Measurements from ENCODE around the gene ATF7IP.
"Not testable (repeated sequence)": the region's sequence is repeated elsewhere in the genome, so short reads cannot be mapped to it uniquely, and the experiment has no call there.

ATF7IP gene, protein sequence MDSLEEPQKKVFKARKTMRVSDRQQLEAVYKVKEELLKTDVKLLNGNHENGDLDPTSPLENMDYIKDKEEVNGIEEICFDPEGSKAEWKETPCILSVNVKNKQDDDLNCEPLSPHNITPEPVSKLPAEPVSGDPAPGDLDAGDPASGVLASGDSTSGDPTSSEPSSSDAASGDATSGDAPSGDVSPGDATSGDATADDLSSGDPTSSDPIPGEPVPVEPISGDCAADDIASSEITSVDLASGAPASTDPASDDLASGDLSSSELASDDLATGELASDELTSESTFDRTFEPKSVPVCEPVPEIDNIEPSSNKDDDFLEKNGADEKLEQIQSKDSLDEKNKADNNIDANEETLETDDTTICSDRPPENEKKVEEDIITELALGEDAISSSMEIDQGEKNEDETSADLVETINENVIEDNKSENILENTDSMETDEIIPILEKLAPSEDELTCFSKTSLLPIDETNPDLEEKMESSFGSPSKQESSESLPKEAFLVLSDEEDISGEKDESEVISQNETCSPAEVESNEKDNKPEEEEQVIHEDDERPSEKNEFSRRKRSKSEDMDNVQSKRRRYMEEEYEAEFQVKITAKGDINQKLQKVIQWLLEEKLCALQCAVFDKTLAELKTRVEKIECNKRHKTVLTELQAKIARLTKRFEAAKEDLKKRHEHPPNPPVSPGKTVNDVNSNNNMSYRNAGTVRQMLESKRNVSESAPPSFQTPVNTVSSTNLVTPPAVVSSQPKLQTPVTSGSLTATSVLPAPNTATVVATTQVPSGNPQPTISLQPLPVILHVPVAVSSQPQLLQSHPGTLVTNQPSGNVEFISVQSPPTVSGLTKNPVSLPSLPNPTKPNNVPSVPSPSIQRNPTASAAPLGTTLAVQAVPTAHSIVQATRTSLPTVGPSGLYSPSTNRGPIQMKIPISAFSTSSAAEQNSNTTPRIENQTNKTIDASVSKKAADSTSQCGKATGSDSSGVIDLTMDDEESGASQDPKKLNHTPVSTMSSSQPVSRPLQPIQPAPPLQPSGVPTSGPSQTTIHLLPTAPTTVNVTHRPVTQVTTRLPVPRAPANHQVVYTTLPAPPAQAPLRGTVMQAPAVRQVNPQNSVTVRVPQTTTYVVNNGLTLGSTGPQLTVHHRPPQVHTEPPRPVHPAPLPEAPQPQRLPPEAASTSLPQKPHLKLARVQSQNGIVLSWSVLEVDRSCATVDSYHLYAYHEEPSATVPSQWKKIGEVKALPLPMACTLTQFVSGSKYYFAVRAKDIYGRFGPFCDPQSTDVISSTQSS

DNA sequence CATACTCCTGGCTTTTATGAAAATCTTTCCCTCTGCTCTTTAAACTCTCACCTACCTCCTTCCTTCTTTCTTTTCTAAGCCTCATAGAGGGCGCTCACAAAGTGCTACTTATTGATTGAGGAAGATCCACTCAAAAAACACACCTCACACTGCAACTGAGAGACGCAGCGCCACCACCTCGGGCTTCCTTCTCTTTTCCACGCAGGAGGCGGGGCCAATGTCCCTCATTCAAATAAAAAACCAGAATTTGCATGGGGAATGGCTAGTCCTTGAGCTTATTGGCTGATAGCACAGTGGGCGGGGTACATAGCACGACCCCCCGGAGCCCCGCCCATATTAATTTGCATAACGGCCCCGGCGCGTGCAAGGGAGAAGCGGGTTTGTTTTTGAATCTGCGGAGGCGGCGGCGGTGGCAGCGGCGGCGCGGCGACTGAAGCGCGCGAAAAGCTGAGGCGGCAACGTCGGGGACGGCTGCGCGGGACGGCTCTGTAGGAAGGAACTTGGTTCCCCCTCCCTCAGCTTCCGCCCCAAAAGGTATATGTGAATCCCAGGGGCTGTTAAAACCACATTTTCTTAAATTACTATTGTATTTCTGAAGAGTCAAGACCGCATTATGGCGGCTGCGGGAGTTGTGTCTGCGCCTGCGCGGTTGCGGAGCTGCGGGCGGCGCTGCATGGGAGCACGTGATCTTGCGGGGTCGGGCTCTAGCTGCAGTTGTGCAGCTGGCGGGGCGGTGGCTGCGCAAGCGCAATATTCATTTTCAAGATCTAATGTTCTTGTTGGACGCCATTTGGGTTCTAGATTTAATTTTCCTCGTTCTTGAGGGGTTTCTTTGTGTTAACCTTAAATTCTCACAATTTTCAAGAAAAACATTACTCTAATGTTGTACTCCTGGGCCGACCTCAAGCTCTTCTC is at the start of gene ATF7IP:
Gene ATF7IP (plus strand): TSS at position 389 of the 915 bp plus-strand sequence. CDS start 58,234 bp downstream, outside the sequence.
- DNase-seq = peak; percentile 93

GRCh38 chr12:14317362-14318146 is 47.9 kb upstream of the ATF7IP start:
- no peak for DNase-seq

GRCh38 chr12:14319704-14320427 is 45.6 kb upstream of the ATF7IP start:
- not testable (repeated sequence) for DNase-seq

DNA sequence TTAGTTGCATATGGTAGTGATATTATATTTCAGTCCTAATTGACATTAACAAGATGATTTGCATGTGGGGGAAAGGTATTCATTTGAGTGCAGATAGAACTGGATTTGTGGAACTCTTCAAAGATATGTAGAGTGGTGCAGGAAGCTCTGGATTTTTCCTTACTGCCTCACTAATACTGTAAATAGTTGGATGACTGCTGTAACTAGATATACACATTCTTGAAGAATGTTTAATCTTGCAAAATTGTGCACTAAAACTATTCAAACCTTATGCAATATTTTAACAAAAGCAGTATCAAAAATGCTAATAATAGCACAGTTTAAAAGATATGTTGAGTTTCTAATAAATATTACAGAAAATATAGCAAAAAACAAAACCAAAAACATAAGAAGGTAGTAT is 43.1 kb upstream of the ATF7IP start:
- no peak for DNase-seq

DNA sequence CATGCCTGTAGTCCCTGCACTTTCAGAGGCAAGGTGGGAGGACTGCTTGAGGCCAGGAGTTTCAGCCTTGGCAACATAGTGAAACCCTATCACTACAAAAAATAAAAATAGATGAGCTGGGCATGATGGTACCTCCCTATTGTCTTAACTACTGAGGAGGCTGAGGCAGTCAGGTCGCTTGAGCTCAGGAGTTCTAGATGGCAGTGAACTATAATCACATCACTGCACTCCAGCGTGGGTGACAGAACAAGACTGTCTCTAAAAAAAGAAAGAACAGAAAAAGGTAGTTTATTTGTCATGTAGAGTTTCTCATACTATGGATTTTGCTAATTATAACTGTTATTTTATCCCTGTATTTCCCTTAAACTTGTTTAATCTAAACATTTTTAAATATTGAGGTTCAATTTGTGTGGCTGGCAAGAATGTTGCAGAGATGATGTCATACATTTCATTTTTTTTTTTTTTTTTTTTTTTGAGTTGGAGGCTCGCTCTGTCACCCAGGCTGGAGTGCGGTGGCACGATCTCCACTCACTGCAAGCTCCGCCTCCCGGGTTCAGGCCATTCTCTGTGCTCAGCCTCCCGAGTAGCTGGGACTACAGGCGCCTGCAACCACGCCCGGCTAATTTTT is 39.7 kb upstream of the ATF7IP start:
- no peak for DNase-seq

DNA sequence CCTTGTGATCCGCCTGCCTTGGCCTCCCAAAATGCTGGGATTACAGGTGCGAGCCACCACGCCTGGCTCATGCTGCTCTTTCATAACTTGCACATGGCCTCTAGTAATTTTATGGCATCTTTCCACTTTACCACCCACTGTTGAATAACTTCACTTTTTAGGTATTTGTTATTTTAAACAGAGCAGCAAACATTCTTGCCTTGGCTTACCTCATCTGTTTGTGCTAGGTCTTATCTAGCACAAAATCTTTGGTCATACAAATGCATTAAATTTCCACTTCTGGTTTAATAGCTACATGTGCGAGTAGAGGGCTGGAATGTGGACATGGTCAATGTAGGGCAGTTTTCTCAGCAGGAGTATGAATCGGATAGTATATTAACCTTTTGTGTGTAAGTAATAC is 38.8 kb upstream of the ATF7IP start:
- no peak for DNase-seq

- no peak for DNase-seq
Observed at GRCh38 chr12:14327711-14328110, 37.8 kb upstream of the ATF7IP start.

DNA sequence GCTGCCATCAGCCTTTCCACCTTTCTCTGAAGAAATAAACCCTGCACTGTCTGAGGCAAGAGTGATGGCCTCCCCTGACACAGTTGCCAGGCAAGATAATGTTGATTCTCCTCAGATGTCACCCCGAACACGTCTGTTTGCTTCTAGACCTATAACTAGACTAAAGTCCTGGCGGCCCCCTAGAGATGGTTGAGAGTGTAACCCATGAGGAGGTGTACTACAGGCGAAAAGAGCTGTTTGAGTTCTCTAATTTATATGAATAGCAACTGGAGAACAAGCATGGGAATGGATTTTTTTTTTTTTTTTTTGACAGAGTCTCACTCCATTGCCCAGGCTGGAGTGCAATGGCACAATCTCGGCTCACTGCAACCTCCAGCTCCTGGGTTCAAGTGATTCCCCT is 33.0 kb upstream of the ATF7IP start:
- DNase-seq = no peak

DNA sequence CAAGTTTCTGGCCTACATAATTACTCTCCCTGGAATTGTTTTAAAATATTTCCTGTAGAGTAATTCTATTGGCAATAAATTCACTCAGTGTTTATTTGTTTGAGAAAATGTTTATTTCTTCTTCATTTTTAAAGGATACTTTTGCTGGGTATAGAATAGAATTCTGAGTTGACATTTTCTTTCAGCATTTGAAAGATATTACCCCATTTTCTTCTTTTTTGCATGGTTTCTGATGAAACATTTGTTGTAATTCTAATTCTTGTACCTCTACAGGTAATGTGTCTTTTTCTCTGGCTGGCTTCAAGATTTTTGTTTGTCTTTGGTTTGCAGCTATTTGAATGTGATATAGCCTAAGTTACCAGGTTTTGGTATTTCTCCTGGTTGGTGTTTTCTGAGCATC is 25.1 kb upstream of the ATF7IP start:
- no peak for DNase-seq

DNA sequence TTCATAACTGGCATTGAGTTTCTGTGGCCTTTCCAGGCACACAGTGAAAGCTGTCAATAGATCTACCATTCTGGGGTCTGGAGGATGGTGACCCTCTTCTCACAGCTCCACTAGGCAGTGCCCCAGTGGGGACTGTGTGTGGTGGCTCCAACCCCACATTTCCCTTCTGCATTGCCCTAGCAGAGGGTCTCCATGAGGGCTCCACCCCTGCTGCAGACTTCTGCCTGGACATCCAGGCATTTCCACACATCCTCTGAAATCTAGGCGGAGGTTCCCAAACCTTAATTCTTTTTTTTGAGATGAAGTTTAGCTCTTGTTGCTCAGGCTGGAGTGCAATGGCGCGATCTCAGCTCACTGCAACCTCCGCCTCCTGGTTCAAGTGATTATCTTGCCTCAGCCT is 14.0 kb upstream of the ATF7IP start:
- DNase-seq = not testable (repeated sequence)

DNA sequence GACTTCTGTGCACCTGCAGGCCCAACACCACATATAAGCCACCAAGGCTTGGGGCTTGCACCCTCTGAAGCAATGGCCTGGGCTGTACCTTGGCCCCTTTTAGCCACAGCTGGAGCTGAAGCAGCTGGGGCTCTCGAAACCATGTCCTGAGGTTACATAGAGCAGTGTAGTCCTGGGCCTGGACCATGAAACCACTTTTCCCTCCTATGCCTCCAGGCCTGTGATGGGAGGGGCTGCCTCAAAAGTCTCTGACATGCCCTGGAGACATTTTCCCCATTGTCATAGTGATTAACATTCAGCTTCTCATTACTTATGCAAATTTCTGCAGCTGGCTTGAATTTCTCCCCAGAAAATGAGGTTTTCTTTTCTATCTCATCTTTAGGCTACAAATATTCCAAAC is 13.4 kb upstream of the ATF7IP start:
- DNase-seq = not testable (repeated sequence)

DNA sequence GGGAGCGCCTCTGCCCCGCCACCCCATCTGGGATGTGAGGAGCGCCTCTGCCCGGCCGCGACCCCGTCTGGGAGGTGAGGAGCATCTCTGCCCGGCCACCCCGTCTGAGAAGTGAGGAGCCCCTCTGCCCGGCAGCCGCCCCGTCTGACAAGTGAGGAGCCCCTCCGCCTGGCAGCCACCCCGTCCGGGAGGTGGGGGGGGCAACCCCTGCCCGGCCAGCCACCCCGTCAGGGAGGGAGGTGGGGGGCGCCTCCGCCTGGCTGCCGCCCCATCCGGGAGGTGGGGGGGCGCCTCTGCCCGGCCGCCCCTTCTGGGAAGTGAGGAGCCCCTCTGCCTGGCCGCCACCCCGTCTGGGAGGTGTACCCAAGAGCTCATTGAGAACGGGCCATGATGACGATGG is 10.8 kb upstream of the ATF7IP start:
- not testable (repeated sequence) for DNase-seq

- no peak for DNase-seq
Observed at GRCh38 chr12:14356147-14356546, 9.3 kb upstream of the ATF7IP start.

DNA sequence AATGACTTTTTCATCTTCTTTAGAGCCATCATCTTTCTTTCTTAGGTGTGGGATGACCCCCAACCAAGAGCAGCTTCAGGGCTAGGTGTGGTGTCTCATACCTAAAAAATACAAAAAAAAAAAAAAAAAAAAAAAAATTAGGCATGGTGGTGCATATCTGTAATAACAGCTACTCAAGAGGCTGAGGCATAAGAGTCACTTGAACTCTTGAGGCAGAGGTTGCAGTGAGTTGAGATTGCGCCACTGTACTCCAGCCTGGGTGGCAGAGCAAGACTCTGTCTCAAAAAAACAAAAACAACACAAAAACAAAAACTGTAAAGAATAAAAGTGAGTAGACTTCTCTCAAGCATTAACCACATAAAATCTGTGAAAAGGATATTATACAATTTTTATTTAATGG is 8.0 kb upstream of the ATF7IP start:
- DNase-seq = no peak

DNA sequence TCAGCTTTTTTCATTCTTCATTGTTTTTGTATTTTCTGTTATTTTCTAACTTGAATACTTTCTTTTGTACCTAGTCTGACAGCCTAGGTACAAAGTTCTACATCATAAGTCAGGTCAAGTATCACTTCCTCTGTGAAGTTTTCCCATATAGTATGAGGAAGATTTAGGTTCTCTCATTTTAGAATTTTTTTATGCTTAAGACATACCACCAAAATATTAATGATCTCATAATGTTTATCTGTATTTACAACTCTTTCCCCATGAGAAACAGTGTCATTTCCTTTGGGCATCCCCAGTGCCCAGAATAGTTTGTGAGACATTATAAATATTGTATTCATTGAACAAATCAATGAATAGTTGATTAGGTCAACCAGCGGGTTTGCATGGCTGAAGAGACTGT is 3.1 kb upstream of the ATF7IP start:
- DNase-seq = no peak

DNA sequence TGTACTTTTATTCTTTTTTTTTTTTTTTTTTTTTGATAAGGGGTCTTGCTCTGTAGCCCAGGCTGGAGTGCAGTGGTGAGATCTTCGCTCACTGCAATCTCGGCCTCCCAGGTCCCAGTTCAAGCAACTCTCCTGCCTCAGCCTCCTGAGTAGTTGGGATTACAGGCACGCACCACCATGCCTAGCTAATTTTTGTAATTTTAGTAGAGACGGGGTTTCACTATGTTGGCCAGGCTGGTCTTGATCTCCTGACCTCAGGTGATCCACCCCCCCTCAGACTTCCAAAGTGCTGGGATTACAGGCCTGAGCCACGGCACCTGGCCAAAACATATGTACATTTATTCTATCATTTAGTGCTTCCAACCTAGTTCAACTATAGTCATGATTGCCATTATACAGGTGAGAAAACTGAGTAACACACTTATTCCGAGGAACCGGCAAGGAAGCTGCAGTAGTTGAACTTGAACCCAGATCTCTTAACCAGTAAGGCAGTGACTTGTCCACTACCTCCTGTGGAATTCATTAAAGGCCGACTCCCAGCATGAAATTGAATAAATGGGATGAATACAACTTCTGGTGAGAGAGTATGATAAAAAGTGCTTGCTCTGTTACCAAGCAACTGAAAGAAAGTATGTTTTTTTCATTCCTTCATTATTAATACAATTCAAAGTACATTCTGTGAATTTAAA is 755 bp upstream of the ATF7IP start:
- no peak for DNase-seq

- DNase-seq = no peak
Observed at GRCh38 chr12:14366209-14367039, 942 bp downstream of the ATF7IP start.

DNA sequence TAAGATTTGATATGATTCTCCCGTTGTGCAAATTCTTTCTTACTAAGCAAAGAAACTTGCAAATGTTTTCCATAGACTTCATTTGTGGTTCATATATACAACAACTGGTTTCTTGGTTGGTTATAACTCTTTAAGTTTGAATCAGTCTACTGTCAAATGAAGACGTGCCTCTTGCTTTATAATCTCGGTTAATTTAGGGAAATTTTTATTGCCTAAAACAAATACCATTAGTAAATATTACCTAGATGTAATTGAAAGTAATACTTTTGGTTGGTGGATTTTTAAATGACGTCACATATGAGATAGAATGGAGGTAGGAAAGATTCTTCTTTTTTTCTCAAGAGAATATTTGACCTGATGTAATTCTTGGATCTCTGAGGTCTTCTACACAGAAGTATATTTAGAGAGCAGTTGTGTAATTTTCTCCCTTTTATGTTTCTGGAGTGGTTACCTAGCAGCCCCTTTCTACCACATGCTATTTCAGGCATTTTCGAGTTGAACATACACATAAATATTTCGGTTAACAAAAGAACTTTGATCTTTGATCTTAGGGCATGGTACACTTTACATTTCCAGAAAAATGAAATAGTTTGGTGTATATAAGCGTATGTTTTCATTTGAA is 1.7 kb downstream of the ATF7IP start:
- no peak for DNase-seq

All from activated gamma-delta T cell treated with Interleukin-2 at 50 U/mL for 16 hours (primary cell).